GM12872 (cell line): ENCODE measurements around the gene LIMK1.

Experiments
- CTCF ChIP-seq: IDR thresholded peaks from 3 replicates; pipeline ENCODE4 v1.5.1; 2011; ENCODE audit warnings: low read depth, mild to moderate bottlenecking, low read length, moderate library complexity; ENCODE audit not compliant: insufficient read depth

LIMK1 gene

DNA sequence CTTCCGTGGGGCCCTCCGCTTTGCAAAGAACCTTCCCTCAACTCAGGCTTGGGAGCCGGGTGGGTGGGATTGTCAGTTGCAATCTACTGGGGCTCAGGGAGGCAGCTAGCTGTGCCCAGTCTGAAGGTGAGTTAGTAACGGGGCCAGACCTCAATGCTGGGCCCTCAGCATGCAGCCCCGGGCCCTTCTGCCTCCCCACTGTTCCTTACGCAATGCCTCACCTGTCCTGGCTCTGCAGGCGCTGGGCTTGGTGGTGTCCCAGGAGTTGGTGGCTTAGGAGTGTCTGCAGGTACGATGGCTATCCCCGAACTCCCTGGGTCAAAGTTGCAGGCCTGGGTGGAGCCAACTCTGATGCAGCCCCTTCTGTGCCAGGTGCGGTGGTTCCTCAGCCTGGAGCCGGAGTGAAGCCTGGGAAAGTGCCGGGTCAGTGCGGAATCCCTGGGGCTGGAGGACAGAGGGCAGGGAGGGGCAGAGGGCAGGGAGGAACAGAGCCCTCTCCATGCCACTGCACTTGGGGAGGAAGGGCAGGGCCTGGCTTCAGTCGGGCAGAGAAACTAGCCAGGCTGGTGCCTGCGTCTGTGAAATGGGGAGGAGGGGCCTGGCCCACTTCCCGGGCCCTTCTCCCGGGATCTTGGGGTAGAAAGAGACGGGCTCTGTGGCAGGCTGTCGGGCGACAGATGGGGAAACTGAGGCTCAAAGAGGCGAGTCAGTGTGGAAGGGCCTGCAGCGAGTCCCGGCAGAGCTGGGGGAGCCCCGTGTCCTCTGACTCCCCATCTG, 40.7 kb upstream of the LIMK1 start:
- no peak for TF ChIP-seq CTCF

DNA sequence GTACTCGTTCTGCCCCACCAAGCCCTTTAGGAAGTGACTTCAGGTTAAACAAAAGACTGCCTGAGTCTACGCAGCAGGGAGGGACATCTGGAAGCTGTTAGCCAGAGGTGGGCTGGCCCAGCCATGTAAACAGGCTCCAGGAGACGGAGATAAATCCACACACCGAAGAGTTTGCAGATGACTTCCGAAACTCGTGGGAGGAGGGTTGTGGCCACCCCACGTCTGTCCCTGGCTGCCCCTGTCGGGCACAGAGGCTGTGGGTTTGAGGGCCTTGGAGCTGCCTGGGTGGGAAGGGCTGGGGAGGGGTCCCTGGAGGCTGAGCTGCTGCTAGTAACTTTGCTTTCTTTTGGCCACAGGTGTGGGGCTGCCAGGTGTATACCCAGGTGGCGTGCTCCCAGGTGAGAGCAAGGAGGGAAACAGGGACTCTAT, 40.1 kb upstream of the LIMK1 start:
- TF ChIP-seq CTCF: no peak

DNA sequence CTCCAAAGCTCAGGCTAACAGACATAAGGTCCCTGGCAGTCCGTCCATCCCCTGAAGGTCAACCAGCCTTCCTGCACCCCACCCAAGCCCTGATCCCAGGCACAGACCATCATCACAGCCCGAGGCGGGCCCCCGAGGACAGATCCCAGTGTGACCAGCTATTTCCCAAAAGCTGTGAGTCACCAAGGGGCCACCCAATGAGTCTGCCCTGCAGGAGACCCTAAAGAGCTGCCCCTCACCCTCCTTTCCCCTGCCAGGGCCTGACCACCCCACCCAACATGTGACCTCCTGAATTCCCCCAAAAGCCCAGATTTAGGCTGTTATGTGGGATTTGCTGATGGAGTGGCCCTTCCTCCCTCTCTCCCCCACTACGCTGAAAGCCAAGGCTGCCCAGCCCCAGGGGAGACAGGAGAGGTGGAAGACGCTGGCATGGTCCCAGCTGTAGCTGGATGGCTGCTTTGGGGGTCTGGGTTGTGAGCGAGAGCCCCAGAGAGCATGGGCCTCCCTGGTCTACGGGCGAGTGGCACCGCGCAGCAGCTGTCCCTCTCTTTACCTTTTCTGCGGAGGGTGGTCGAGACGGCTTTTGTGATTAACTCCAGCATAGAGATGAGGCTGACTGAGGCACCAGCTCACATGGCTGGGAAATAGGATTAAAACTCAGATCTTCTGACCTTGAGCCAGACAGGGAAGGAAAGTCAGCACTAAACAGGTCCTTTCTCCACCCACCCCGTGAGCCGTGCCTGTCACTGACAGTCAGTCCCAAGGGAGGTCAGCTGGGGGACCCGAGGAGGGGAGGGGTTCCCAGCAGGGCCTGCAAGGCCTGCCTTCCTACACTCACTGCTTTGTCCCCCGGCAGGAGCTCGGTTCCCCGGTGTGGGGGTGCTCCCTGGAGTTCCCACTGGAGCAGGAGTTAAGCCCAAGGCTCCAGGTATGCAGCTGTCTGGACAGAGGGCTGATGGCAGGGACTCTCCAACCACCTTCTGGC, 38.9 kb upstream of the LIMK1 start:
- no peak for TF ChIP-seq CTCF

- TF ChIP-seq CTCF: no peak
Measured at GRCh38 chr7:74047804-74048380, 35.7 kb upstream of the LIMK1 start.

- no peak for TF ChIP-seq CTCF
Measured at GRCh38 chr7:74048999-74049599, 34.5 kb upstream of the LIMK1 start.

DNA sequence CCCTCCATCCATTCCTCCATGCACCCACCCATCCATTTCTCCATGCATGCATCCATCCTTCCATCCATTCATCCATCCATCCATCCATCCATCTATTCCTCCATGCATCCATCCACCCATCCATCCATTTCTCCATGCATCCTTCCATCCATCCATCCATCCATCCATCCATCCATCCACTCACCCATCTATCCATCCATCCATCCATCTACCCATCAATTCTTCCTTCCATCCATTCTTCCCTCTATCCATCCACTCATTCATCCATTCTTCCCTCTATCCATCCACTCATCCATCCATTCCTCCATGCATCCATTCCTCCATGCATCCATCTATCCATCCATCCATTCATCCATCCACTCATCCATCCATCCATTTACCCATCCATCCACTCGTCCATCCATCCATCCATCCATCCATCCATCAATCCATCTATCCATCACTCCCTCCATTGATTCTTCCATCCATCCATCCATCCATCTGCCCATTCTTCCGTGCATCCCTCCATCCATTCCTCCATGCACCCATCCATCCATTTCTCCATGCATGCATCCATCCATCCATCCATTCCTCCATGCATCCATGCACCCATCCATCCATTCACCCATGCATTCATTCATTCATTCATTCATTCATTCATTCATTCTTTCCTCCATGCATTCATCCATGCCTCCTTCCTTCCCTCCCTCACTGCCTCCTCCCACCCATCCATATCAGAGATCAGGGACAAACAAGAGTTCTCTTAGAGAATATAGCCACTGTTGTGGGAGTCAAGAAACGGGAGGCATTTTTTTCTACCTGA, 33.4 kb upstream of the LIMK1 start:
- TF ChIP-seq CTCF: no peak
